Activated CD4-positive, alpha-beta T cell treated with anti-CD3 and anti-CD28 coated beads, Interleukin-10, Interleukin-2, amounts not matched to agents 100 ng/mL and 50 ng/mL, durations not matched to agents 16 hours and 8 hours (primary cell): Measurements from ENCODE around the gene VSIG2.

Source experiments
- DNase-seq: peaks from one replicate; pipeline ENCODE4 v3.0.0-alpha.2; 2020

The VSIG2 gene

DNA sequence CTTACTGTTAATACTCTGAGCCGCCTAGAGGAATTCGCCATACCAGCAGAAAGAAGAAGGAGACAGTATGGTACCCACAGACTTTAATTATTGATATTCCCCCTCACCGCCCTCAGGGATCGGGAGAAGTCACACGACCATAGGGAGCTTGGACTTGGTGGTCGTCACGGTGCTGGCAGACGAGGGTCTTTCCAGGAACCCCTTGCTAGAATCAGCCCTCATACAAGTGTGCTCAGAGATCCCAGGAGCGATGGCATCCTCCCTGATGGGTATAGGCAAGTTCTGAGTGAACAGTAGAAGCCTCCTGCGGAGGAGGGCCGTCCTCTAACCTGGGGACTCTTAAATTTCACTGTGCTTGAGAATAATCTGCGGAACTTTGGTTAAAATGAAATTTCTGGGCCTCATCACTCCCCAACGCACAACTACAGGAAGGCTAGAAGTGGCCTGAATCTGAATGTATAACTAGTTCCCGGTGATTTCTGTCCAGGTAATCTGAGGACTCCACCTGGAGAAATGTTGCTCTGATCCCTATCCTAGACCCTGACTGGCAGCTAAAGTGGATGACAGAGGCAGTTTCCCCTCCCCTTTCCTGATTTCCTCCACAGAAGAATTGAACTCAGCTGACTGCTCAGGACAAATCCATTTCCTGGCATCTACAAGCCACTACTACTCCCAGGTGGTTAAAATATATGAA is 4.5 kb downstream of the VSIG2 start:
- no peak for DNase-seq

DNA sequence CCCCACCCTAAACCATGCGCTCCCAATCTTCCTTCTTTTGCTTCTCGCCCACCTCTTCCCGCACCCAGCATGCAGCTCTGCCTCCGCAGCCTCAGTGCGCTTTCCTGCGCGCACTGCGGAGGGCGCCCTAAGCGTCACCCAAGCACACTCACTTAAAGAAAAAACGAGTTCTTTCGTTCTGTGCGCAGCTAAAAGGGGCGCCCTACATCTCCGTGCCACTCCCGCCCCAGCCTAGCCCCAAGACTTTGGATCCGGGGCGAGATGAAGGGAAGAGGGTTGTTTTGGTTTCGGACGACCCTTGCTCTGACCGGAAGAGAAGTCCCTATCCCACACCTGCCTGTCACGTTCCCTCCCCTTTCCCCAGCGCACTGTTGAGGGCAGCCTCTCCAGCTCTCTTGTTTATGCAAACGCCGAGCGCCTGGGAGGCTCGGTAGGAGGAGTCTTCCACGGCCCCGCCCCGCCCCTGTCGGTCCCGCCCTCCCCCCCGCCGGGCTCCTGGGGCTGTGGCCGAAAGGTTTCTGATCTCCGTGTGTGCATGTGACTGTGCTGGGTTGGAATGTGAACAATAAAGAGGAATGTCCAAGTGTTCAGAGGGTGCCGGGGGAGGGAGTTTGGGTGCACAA is 5.3 kb downstream of the VSIG2 start:
- peak; percentile 84 for DNase-seq

DNA sequence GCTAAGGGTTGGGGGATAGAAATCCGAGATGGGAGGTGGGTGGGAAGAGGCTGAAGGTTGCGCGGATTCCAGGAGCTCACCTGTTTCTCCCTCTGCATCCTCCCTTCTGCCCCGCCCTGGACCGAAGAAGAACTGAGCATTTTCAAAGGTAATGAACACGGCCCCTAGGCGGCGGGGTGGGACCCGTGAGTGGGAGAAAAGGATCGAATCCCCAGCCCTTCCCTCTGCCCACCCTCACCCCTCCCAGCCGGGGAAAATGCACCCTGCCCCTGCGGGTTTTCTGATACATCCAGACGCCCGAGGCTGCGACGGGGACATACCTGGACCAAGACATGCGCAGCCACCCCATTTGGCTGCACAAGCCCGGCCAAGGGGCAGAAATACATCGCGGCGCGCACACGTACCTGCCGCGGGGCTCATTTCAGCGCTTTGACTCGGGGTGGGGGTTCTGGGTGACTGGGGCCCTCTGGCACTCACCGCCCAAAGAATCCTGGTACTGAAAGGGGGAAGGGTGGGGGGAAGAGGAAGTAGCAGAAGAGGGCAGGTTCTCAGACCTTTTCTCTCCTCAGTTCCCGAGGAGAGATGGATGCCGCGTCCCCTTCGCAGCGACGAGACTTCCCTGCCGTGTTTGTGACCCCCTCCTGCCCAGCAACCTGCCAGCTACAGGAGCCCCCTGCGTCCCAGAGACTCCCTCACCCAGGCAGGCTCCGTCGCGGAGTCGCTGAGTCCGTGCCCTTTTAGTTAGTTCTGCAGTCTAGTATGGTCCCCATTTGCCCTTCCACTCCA is 6.0 kb downstream of the VSIG2 start:
- DNase-seq = peak; percentile 42

DNA sequence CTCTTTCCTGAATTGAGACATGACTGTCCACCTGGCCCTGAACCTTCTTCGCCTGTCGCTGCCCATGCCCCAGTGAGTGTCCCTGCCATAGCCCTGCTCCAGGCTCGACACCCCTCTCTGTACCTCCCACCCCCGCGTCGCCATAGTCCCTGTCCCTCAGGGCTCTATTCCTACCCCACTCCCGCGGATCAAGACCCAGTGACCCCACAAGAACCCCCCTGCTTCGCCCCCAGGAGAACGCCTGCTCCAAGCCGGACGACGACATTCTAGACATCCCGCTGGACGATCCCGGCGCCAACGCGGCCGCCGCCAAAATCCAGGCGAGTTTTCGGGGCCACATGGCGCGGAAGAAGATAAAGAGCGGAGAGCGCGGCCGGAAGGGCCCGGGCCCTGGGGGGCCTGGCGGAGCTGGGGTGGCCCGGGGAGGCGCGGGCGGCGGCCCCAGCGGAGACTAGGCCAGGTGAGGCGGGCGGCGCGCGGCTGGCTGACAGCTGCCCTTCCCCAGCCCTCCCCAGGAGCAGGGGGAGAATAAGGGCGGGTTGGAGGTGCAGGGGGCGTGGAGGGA is 6.7 kb downstream of the VSIG2 start:
- DNase-seq = no peak

DNA sequence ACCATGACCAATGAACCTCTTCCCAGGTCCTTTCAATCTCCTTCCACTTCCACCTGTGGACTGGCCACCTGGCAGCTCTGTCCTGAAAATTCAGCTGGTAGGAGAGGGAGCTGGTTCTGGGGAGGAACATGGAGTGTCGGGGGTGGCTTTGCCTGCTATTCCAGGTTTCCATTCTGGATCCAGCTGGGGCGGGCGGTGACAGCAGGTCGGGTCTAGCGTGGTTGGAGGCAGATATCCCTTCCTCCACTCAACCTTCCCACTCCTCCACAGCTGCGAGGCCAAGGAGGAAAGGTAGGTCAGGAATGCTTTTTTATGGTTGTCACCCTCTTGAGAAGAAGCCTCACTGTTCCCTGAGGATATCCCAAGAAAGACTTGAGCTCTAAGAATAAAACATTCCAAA is 9.0 kb downstream of the VSIG2 start:
- DNase-seq = no peak

DNA sequence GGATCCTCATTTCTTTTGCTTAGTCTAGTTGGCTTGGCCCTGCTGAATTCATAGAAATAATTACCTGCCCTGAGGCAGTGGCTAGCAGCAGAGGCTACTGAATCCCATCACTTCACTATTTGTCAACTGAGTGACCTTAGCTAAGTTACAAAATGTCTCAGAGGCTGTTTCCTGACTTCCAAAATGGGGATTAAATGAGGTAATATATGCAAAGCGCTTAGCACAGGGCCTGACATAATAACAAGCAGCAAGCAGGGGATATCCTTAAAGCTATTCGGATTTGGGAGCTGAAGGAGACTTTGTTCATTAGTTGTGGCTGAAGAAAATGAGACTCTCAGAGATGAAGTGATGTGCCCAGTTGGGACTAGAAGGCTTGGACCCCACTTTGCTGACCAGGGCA is 9.5 kb downstream of the VSIG2 start:
- DNase-seq = no peak

DNA sequence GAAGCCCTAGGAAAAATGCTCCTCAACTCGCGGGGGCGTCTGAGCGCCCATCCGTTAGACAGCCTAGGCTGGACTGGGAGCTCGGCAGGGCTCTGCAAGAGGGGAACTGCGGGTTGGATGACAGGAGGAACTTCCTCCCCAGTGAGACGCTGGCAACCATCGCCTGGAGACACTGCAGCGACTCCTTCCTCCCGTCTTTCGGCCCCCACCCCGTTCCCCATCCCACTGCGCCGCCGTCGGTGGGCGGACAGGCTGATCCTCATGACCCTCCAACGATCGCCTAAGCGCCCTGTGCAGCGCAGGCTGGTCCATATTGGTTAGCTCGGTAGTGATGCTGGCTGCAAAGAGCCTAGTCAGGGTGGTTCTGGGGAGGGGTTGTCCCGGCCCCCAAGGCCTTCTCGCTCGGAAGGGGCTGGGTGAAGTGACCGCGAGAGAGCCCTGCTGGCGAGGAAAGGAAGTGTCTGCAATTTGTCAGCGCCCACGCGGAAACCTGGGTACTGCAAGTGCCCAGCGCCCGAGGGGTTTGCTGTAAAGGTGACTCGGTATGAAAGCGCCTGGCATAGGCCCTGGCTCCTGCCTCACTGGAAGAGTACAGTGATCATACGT is 11.7 kb downstream of the VSIG2 start:
- DNase-seq = peak; percentile 46

DNA sequence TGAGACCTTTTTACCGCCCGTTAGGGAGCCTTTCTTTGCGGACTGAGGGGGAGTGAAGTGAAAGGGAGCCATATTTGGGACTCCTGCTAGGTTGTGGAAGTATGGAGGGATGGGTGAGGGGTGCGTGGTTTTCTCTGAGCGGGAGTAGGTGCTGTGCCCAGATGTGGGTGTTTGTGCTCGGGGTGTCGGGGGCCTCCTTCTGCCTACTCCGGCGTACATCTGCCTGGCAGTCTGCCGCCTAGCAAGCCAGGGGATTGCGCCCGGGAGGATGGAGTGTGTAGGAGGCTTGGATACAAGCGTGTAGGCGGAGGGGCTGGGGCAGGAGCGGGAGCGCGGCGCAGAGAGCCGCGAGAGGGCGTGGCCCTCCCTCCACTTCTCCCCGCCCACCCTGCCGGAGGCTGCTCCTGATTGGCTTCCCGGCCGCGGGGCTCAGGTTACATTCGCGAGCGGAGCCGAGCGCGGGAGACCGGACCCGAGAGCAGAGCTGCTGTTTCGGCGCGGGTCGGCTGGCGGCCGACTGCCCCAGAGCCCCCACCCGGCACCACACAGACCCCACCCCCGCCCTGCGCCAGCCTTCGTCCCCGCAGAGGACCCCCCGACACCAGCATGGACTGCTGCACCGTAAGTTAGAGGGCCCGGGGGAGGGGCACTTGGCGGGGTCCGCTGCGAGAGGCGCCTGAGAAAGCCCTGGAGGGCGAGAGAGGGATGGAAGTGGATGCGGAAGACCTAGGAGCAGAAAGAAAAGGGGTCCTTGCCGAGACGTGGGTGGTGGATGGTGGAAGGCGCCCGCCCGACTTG is 12.4 kb downstream of the VSIG2 start, which contains the start of gene NRGN:
NRGN (plus strand) TSS at position 464 of the 798 bp plus-strand sequence; CDS start at position 607, 143 bp downstream.
- DNase-seq = peak; percentile 90

DNA sequence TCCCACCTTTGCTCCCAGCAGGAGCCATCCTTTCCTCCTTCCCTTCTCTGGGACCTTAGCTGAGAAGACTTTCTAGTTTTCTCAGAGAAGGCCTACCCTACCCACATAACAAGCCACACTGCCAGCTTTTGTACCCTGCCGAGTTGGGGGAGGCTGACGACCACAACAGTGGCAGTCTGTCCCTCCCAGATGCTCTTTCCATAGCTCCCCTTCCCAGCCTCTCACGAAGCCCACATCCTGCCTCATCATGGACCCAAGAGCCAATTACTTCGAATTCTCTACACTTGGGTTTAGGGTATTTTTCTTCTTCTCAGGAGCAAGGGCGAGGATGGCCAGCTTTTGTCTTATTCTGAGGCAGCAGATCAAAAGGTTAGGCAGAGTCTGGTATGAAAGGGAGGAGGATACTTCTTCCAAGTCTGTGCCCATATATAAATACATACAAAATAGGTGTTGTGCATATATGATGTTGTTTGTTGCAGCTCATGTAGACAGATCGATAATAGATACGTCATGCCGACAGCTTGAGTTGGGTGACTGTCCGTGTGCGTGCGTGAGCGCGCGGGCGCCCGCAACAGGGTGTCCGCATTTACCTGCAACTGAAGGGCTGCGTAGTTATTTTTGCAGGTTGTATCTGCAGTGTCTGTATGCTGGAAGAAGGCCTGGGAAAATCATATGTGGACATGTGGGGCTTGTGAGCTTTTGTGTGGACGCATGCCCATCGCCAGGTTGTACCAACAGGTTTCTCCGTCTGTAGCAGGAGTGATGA is 13.2 kb downstream of the VSIG2 start:
- no peak for DNase-seq

DNA sequence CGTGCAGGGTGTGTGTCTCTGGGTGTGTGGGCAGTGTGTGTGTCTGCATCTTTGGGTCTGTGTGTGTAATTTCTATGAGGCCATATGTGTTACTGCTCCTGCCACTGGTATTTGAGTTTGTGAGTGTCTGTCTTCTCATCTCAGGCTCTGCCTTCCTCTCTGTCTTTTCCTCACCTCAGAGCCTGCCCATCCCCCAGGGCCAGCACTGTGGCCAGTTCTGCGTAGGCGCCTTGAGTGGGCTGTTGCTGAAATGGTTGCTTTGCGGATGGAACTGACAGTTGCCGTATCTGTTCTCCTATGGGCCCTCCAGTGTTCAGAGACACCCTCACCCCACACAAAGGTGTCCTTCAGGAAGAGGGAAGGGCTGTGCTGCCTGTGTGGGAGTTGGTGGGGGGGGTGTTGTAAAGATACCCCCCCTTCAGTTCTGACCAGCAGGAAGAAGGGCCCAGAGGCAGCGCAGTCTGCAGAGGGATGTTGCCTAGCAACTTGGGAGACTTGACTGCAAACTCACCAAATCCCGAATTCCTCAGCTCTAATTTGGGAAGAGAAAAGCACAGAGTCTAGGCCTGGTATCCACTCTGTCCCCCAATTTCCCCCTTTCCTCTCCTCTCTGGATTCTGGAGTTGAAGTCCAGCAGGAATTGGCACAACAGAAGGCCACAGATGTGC is 14.3 kb downstream of the VSIG2 start:
- no peak for DNase-seq

DNA sequence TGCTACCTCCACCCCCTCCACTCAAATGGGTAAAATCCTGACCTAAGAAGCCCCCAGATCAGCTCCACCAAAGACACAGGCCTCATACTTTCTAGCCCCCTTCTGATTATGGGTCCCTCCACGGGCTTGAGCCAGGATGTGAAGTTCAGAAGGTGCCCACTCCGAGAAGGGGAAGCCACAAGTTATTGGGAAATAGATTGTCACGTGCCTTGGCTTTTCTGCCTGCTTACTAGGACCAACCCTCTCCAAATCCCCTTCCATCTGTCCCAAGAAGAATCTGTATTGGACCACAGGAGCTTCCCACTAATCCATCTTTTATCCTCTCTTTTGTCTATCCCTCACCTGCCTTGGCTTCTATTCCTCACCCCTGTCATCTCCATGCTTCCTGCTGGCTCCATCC is 15.3 kb downstream of the VSIG2 start:
- no peak for DNase-seq

DNA sequence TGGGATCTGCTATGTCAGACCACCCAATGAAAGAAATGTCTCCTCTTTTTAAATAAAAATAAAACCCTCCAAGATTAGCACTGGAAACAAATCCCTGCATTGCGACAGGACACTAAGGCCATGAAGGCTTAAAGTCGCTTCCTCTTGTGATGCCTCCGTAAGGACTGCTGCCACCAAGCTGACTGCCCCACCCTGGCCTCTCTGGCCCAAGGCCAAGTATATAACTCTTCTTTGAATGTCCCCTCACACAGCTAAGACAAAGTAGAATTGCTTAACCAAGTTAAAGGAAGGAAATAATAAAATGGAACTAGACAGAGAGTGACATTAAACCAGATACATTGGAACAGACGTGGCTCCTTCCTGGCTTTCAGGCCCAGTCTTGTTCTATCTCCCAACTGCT is 19.8 kb downstream of the VSIG2 start:
- no peak for DNase-seq

DNA sequence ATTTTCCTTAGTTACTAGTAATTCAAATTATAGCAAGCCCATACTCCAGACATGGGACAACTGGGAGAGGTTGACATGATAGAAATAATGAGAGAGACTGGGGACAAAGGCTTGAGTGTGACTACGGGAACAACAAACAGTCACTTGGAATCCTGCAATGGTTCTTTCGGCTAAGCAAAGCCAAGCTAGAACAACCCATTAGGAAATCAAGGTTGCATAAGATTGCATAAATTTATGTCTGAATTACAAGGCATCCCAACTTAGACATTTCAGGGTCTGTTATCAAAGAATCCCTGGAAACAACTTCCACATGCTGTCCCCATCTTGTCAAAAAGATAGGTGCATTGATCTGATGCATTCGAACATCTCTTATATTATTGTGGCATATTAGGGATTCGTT is 22.5 kb downstream of the VSIG2 start:
- no peak for DNase-seq

DNA sequence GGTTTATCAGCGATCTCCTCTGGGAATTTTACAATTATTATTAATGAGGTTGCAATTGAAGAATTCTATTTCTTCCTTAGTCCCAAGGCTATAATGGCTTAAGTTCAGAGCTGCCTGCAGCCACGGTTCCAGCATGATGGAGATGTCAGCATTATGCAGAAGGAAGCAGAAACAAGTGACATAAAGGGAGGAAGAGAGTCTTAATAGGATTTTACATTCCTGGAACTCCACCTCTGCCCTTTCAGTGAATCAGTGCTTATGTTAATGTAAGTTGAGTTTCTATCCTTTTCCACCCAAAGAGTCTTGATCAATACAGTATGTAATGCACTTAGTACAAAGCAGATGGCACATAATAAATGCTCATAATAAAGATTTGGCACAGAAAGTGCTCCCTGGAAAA is 23.9 kb downstream of the VSIG2 start:
- no peak for DNase-seq

DNA sequence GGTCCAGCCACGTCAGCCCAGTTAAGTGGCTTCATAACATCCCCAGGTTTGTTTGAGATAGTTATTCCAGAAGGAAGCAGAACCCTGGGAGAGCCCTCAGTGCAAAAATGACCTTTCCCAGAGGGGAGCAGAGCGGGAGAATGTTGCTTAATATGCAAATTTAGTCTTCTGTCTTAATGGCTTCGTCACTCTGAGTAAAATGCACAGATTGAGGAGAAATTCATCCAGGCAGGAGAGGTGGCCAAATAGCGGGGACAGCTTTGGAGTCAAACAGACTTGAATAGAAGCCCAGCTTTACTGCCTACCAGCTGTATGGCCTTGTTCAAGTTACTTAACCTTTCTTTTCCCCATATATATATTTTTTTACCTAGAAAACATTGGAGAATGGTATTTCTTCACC is 24.6 kb downstream of the VSIG2 start:
- DNase-seq = no peak

DNA sequence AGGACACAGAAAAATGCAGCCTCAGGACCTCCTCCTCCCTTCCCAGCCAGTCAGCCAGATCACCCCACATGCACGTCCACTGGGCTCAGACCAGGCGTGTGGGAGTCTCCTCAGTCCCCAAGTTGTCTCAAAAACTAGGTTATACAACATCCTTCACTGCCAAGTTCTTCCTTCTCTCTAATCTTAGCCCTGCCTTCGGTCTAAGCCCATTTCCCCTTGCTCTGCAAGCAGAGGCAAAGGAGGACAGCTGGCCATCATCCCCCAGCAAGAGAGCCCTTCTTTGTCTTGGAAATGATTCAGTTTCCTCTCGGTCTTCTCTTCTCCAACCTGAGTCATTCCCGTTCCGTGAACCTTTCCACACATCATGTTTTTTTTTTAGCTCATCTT is 26.3 kb downstream of the VSIG2 start:
- DNase-seq = no peak

DNA sequence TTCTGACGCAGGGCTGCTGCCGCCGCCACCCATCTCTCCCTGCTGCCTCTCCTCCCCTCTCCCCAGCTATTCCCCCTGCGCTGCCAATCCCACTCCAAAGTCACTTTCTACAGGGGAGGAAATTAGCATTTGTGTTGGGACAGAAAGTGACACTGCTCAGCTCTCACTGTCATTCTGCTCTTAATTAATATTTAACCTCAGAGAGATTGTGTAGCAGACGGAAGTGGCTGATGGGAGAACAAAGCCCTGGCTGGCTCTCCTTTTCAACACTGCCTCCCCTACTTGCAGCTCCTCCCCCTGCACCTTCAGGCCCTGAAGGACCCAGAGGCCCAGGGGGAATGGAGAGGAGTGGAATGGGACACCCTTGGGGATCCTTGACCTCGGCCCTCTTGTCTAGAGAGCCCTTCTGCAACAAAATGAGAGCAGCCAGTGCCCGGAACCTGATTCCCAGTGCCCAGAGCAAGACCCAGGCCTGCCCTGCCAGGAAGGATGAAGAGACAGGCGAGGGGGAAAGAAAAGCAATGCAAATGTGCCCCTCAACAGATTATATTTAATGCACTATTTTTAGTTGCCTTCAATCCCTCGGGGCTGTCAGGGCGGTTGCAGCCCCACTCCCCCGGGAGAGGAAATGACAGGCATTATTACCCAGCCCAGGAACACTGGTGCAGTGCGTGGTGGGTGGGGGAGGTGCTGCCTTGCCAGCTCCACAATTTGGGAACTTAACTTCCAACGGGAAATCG is 26.9 kb downstream of the VSIG2 start:
- DNase-seq = no peak

DNA sequence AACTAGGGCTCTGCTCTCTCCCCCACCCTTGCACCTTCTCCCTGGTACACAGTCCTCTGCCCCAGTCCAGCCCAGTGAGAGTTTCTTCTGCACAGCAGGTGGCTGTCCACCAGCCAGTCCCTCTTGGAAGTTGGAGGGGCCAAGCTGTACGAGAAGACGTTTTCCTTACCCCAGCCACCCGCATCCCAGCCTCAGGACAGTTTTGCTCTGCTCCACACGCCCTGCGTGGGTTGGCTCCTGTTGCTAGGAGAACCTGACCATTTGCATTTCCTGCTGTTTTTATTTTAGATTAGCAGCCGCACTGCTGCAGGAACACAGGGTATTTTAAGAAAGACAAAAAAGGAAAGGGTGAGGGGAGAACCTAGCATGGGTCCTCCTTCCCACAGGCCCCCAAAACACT is 29.9 kb downstream of the VSIG2 start:
- DNase-seq = no peak

DNA sequence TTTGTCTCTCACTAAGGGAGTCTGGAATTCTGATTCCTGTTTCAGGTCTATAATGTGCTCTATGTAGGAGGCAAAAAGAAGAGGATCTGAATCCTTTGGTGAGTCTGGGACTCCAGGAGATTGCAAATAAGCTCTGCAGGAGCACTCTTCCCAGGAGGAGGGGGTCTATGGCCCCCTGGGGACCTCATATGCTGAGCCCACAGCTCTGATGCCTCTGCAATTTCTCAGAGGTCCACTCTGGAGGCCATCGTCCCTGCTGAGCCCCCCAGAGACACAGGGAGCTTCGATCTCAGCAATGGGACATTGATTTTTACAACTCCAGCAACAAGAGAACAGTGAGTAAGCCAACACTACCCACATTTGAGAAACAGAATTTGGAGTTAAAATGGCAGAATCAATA is 32.5 kb downstream of the VSIG2 start:
- no peak for DNase-seq

DNA sequence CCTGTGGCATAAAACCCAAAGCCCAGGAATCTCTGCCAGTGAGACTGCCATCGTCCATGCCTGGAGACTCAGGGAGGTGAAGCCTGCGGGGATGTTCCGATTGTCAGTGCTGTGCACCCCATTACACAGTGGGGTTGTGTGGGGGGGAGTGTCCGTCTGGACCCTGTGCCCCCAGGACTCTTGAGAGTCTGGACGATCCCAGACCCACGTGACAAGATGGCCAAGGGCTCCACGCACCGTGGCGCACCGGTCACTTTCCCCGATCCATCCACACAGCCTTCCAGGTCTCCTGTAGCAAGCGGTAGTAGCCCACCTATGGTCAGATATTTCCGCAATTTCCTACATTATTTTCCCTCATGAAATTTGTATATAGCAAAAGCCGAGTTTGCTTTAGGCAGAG is 33.3 kb downstream of the VSIG2 start:
- no peak for DNase-seq
